ENCODE measurements around the gene PDCL3.

DNA sequence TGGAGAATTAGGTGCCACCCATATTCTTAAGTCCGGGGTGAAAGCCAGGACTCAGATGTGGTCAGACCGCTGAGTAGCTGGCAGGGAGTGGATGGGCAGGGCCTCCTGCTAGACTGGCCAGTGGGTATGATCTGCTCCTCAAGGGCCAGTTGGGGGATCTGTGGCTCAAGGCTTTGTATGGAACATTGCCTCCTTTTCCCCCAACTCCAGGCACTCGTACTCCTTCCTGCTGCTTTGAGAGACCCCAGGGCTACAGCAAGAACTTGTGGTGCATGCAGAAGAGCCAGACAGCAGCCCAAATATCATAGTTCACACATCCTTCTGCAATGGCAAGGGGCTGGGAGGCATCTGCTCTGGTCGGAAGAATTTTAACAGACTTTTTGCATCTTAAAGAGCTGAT is 61.7 kb downstream of the PDCL3 start:
- no peak for TF ChIP-seq TP53 (CRISPR knock-in tag; IDR thresholded peaks at IDR 0.05)
- TF ChIP-seq NR3C1 (IDR thresholded peaks at IDR 0.05), result no peak
- no peak for TF ChIP-seq KDM1A (IDR thresholded peaks at IDR 0.05; ENCODE audit: low read depth)
- TF ChIP-seq EP300 (IDR thresholded peaks at IDR 0.05), result no peak
